ENCODE data around the gene PTPRM.

- TF ChIP-seq YY1 (IDR thresholded peaks at IDR 0.05; ENCODE audit: insufficient read depth, insufficient read length) (no peak), SUZ12 (IDR thresholded peaks at IDR 0.05; ENCODE audit: extremely low read depth, insufficient read depth, insufficient read length) (no peak)
Observed at GRCh38 chr18:8036551-8036950, 469.4 kb downstream of the PTPRM start.
